Measurements from ENCODE around the gene NLRX1. TPM values are rescaled to one million over a fixed set of nuclear protein-coding genes. Genes with fewer than 3 reads are reported as not detected.
"Not testable (repeated sequence)": the region's sequence is repeated elsewhere in the genome, so short reads cannot be mapped to it uniquely, and the experiment has no call there.

Gene NLRX1
- total RNA-seq, 1 donor from 2014 or later = 34.2 TPM

DNA sequence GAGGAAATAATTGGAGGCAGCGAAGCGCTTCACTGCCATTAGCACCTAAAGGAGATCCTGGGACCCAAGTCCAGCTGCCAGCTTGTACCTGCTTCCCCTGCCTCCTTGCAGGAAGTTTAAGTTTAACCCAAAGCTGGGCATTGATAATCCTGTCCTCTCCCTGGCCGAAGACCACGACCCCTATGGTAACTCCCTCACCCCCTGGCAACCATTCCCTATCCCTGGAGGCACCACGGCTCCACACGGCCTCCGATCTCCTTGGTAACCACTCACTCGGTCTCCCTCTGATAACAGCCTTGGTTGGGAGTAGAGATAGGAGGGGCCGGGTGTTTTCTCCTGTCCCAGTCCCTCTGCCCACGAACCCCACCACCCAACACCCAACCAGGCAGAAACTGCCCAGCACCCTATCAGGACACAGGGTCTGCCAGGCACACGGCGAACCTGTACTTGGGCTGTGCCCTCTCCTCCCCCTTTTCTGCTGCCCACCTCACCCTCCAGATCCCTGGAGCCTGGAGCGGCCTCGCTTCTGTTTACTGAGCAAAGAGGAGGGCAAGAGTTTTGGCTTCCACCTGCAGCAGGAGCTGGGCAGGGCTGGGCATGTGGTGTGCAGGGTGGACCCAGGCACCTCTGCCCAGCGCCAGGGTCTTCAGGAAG, 17.6 kb downstream of the NLRX1 start:
- DNase-seq (ENCODE audit: low read depth) = no peak

DNA sequence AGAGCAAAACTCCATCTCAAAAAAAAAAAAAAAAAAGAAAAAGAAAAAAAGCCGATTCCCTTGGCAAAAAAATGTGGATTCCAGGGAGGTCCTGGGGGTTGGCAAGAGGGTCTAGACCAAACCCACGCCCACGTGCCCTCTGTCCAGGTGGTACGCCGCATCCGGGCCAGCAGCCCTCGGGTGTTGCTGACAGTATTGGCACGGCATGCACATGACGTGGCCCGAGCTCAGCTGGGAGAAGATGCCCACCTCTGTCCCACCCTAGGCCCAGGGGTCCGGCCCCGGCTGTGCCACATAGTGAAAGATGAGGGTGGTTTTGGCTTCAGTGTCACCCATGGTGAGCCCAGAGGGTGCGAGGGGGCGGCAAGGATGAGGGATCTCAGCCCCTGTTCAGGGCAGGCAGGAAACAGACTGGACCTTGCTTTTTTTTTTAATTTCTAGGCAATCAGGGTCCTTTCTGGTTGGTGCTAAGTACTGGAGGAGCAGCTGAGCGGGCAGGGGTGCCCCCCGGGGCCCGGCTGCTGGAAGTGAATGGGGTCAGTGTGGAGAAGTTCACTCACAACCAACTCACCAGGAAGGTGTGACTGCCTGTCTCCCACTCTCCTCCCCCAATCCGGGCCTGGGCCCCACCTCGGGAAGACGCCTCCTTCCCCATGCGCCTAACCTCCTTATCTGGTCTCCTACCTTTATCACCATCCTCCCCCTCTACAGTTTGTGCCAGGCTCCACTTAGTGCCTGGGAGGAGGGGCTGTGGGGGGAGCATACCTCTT, 18.8 kb downstream of the NLRX1 start:
- no peak for DNase-seq (ENCODE audit: low read depth)

DNA sequence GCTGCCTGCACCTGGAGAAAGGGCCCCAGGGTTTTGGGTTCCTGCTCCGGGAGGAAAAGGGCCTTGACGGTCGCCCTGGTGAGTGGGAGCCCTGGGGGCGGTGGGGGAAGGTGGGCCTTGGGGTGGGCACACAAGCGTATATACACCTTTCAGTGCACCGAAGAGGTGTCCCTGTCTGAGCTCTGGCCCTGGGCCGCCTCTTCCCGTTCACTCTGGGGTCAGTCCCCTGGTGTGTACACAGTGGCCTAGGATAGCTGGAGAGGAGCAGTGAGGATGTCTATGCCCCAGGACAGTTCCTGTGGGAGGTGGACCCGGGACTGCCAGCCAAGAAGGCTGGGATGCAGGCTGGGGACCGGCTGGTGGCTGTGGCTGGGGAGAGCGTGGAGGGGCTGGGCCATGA, 19.5 kb downstream of the NLRX1 start:
- no peak for DNase-seq (ENCODE audit: low read depth)

DNA sequence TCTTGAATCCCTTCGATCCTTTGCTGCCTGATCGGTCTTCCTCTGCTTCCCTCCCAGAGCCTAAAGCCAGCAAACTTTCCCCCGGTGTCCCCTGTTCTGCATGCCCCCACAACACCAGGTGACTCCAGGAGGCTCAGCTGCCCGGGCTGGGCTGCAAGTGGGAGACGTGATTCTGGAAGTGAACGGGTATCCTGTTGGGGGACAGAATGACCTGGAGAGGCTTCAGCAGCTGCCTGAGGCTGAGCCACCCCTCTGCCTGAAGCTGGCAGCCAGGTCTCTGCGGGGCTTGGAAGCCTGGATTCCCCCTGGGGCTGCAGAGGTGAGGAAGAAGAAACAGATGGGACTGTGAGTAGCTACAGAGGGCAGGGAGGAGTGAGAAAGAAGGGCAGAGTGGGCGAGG, 20.4 kb downstream of the NLRX1 start:
- no peak for DNase-seq (ENCODE audit: low read depth)

DNA sequence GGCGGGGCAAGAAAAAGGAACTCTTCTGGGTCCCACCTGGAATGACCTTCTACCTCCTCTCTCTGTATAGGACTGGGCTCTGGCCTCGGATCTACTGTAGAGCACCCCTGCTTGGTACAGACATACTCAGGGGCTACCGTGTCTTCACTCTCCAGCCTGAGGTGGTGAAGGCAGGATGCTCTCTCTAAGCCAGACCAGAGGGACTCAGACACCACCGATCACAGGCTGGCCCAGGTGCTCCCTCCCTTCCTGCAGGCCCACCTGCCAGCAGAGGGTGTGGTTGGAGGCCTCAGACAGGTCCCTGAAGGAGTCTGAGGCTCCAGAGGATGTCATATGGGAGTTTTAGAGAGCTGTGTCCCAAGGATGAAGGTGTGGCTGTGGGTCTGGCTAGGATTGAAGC, 20.9 kb downstream of the NLRX1 start:
- DNase-seq (ENCODE audit: low read depth) = no peak

DNA sequence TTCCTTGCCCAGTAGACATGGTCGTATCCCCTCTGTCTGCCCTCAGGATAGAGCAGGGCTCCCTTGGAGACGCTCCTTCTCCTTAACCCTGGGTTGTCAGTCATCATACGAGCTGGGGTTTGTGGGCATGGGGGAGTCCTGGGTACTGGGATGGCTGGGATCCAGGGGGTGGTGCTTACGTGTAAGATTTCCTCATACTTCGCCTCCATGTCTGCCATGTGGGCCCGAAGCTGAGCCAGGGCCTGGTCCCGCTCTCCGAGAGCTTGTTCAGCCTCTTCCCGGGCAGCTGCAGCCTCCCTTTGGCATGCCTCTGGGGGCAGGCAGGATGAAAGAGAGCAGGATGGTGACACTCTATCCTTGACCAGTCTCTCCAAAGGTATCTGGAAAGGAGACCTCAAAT, 22.0 kb downstream of the NLRX1 start:
- no peak for DNase-seq (ENCODE audit: low read depth)

DNA sequence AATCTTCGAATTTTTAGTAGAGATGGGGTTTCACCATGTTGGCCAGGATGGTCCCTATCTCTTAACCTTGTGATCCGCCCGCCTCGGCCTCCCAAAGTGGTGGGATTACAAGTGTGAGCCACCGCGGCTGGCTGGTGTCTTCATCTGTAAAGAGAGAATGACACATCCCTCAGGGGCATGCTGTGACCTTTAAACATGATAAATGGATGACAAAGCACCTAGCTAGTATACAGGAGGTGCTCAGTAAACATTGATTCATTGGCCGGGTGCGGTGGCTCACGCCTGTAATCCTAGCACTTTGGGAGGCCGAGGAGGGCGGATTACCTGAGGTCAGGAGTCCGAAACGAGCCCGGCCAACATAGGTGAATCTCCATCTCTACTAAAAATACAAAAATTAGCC, 22.7 kb downstream of the NLRX1 start:
- DNase-seq (ENCODE audit: low read depth) = not testable (repeated sequence)

DNA sequence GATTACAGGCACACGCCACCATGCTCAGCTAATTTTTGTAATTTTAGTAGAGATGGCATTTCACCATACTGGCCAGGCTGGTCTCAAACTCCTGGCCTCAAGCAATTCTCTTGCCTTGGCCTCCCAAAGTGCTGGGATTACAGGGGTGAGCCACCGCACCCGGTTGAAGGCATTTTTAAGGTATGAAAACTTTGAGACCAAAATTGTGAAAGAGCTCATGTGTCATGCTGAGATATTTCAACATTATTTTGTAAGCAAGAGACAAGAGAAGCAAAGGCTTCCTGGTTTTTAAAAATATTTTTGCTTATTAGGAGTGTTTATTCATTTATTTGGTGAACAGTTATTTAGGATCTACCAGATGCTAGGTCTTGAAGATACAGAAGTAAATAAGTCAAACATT, 23.6 kb downstream of the NLRX1 start:
- DNase-seq (ENCODE audit: low read depth) = no peak

DNA sequence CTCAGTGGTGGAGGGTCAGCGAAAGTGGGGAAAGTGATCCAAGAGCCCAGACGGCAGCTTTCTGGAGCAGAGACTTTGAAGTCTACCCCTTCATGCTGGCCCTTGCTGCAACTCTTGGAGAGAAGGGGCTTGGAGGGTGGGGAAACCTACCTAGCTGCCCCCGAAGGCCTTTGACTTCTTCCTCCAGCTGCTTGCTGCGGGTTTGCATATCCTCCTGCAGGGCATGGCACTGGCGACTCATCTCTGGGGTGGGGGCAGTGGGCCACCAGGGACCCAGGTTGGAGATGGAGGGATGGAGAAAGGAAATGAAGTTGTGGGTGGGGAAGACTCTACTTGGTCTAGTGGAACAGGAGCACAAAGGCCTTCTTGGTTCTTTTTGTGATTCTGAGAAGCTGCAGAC, 24.5 kb downstream of the NLRX1 start:
- DNase-seq (ENCODE audit: low read depth) = no peak

DNA sequence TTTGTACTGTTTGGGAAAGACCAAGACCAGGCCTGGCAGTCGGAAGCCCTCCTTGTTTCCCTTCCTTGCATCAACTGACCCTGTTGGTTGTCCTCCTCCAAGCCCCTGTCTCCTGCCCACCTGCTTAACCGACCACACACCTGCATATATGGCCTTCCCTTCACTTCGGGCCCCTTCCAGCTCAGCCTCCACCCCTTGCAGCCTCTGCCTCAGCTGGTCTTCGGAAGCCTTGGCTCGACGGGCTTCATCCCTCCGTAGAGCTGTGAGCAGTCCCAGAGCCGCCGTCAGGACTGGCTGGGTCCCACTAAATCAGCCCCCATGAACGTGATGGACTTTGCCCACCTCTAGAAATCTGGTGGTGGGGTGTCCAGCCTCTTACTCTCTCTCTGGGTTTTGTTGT, 25.1 kb downstream of the NLRX1 start:
- DNase-seq (ENCODE audit: low read depth) = no peak

DNA sequence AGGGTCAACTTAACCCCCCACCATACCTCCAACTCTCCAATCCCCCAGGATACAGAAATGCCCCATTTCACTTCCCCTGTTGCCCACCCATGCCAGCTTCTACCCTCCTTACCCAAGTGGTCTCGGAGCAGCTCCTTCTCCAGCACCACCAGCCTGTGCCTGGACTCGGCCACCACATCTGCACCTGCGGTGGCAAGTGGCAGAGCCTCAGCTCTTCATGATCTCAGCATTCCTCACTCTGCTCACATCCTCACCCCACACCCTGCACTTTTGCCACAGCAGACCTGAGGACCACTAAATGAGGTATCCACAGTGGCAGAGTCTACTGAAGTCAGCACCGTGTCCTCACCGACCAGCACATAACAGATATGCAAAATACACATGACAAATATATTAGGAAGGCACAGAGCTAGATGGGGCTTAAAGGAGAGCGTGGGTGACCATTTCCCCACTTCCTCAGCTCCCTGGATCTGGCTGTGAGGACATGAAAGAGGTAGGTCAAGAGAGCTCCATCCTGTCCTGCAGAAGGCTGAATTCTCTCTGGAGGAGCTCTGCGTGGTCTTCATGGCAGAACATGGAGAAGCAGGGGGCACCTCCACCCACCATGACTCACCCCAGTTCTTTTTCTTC, 26.4 kb downstream of the NLRX1 start:
- DNase-seq (ENCODE audit: low read depth) = no peak

DNA sequence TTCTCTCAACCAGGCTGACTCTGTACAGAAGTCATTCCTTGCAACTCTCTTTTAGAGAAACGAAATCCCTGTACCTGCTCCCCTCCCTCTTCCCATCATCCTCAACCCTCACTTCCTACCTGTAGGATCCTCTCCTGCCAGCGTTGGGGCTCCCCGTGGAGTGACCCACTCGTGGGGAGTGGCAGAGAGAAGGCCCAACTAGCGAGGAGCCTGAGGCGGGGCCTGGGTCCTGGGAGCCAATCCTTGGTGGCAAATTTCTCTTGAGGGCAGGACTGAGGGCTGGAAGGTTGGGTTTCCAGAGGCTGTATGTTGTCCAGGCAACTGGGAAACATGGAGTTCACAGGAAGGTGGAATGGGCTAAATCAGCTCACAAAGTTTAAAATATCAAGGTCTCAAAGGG, 27.2 kb downstream of the NLRX1 start:
- DNase-seq (ENCODE audit: low read depth) = peak; percentile 49

DNA sequence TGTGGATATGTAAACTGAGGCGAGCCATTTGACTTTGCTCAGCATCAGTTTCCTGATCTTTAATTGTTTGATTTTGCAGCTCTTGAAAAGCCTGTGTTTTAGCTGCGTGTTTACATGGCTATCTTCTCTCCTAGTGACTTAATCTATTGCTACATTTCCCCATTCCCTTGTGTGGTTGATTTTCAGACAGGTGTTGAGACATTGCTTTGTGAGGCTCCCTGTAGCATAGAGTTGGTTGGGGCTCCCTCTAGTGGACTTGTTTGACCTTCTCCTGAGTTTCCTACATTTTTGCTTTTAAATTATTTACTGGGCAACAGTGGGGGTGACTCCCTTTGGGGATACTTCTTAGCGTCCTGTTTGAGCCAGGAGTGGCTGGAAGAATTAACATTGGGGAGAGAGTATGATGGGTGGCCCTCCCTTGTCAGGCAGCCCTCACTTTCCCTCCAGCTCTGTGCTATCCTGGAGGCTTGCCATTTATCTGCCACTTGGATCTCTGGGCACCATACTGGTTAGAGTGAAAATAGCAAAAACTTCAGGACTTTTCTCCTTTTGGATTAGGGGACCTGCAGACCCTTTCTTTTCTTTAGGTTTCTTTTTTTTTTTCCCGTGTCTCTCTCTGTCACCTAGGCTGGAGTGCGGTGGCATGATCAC, 28.4 kb downstream of the NLRX1 start:
- DNase-seq (ENCODE audit: low read depth) = peak; percentile 88

DNA sequence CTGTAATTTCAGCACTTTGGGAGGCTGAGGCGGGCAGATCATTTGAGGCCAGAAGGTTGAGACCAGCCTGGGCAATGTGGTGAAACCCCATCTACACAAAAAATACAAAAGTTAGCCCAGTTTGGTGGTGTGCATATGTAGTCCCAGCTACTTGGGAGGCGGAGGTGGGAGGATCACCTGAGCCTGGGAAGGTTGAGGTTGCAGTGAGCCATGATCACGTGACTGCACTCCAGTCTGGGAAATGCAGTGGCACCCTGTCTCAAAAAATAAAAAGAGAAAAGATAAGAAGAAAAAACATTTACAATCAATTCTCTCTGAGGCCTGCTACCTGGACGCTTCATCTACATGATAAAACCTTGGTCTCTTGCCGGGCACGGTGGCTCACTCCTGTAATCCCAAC, 30.4 kb downstream of the NLRX1 start:
- no peak for DNase-seq (ENCODE audit: low read depth)

DNA sequence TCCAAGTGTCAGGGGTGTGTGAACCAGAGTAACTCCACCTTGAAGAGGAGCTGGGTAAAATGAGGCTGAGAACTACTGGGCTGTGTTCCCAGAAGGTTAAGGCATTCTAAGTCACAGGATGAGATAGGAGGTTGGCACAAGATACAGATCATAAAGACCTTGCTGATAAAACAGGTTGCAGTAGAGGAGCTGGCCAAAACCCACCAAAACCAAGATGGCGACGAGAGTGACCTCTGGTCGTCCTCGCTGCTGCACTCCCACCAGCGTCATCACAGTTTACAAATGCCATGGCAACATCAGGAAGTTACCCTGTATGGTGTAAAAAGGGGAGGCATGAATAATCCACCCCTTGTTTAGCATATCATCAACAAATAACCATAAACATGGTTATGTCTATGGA, 32.7 kb downstream of the NLRX1 start:
- not testable (repeated sequence) for DNase-seq (ENCODE audit: low read depth)

DNA sequence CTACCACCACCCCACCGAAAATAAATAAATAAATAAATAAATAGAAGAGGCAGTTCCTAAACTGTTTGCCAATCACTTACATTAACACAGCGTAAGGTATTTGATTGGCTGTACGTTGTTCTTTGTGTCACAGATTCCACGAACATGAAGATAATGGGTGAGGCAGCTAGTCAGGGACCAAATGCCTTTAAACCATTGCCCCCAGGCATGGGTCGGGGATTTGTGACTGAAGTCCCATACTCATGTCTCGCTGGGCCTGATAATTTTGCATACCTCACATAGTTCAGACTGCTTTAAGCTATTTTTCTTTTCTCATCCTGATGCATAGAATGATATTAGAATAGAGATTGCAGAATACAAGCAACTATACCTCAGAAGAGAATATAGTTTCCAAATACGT, 34.0 kb downstream of the NLRX1 start:
- DNase-seq (ENCODE audit: low read depth) = no peak

DNA sequence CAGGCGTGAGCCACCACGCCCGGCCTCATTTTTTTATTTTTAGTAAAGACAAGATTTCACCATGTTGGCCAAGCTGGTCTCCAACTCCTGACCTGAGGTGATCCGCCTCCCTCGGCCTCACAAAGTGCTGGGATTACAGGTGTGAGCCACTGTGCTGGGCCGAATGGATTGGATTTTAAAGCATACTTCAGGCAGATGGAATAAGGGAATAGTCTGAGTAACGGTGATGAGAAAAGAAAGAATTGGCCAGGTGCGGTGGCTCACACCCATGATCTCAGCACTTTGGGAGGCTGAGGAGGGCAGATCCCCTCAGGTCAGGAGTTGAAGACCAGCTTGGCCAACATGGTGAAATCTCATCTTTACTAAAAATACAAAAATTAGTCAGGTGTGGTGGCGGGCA, 35.5 kb downstream of the NLRX1 start:
- DNase-seq (ENCODE audit: low read depth) = no peak

DNA sequence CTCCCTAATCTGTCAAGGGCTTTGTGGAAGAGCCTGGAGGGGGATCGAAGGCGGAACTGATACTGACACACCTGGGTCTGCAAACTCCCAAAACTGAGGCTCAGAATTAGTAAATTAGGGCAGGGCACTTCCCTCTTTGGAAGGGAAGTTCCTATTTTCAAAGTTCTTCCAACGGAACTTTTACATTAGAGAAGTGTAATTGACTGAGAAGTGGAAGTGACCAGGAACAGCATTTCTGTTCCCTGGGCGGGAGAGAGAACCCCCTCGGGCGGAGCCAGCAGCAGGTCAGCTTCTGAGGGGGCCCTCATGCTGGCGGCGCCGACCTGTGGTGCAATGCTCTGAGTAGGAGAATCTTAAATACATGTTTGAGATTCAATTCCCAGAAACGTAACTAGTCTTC, 36.6 kb downstream of the NLRX1 start:
- DNase-seq (ENCODE audit: low read depth) = no peak

DNA sequence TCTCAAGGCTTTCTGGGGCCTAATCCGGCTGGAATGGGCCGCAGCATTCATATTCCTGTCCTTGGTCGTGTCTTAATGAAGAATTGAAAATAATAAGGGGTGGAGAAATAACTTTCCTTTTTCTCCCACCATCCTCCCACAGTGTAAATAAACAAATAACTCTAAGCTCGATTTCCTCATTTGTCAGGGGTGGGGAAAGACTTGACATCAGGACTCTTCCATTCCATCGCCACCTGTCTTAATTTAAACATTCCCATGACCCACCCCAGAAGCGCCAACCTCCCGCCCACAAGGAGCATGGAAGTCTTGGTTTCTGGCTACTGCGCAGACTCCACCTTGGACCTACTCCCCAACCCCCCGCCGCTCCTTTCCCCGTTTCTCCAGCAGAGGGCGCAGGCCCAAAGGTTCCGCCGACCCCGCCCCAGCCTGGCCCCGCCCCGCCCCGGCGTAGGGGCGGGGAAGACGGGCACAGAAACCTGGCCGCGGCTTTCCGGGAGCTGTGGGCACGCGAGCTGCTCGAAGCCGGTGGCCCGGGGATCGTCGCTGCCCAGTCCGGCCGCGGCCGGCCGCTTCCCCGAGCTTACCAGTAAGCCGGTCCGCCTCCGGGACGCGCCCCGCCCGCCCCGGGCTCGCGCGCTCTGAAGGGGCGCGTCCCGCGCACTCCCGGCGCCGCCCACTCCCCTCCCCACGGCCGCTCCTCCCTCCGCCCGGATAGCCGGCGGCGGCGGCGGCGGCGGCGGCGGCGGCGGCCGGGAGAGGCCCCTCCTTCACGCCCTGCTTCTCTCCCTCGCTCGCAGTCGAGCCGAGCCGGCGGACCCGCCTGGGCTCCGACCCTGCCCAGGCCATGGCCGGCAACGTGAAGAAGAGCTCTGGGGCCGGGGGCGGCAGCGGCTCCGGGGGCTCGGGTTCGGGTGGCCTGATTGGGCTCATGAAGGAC, 37.3 kb downstream of the NLRX1 start, which contains the start of gene CBL:
Gene CBL (plus strand): TSS at position 766 of the 937 bp plus-strand sequence. CDS start 79 bp downstream, at position 845.
- DNase-seq (ENCODE audit: low read depth) = peak; percentile 75

DNA sequence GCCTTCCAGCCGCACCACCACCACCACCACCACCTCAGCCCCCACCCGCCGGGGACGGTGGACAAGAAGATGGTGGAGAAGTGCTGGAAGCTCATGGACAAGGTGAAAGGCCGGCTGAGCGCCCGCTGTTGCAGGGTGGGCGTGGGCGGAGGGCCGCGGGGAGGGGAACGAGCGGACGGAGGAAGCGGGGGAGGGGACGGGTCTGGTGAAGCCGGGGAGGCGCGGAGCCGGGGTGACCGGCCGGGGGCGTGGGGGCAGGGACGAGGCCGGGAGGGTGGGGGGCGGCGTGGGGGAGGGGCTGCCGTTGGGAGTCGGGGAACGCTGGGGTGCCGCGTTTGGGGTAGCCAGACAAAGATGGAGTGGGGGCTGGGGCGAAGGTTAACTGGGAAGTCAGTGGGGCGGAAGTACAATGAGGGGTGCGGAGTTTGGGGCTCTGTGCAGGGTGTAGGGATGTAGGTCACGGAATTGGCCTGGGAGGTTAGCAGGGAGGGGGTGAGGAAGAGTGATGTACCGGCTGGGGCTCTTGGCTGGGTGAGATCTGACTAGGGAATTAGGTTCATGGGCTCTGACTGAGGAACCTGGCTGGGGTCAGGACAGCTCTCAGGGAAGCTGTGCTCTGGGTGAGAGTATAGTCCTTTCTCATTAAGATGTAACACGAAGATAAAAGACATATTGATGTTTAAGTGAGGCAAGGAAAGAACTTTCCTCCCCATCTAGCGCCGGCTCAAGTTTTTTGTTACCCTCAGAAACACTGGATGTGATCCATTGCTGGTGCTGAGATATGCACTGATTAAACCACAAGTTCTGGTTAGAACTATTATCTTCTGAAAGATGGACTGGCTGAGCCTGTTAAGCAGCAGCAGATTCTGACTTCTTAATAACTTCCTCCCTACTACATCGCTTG, 38.2 kb downstream of the NLRX1 start:
- no peak for DNase-seq (ENCODE audit: low read depth)
